A673 (cell line): ENCODE results near the gene COLEC12. TPM values are rescaled to one million over a fixed set of nuclear protein-coding genes. Genes with fewer than 3 reads are reported as not detected.

Experiments
- BruUV-seq: library from RNA; stranded (reverse); fragments of 400-500 nt; replicated peaks from 2 replicates; lab custom pipeline; 2021; lab: Mats Ljungman, UMichigan
- CTCF ChIA-PET: fragments of 300-600 bp; sonication (Branson Sonifier 250); formaldehyde crosslinking; loops from one replicate; lab custom pipeline; 2022; ENCODE audit warnings: antibody characterized with exemption; lab: Charles Lee
- POLR2A ChIA-PET: fragments of 300-600 bp; sonication (Branson Sonifier 250); formaldehyde crosslinking; loops from one replicate; lab custom pipeline; 2022; ENCODE audit warnings: antibody characterized with exemption; ENCODE audit not compliant: low non-redundant PET; lab: Charles Lee
- DNase-seq: peaks from one replicate; pipeline ENCODE4 v3.0.0-alpha.2; 2015; ENCODE audit warnings: low spot score
- H3K27ac ChIP-seq: fragments of 200-600 bp; sonication (generic); 2 replicates; pipeline ENCODE4 v1.5.1; 2016; ENCODE audit warnings: mixed run types, low read depth, mild to moderate bottlenecking, mixed read lengths, antibody characterized with exemption, low read length; ENCODE audit not compliant: poor library complexity, severe bottlenecking
- H3K27me3 ChIP-seq: fragments of 200-600 bp; sonication (generic); replicated peaks from 2 replicates; pipeline ENCODE4 v1.6.1; 2017; ENCODE audit warnings: mixed run types, low read depth, mild to moderate bottlenecking, mixed read lengths, antibody characterized with exemption, low read length; ENCODE audit not compliant: insufficient read depth, poor library complexity
- H3K36me3 ChIP-seq: fragments of 200-600 bp; sonication (generic); 2 replicates; pipeline ENCODE4 v1.6.1; 2016; ENCODE audit warnings: mixed run types, mild to moderate bottlenecking, mixed read lengths, antibody characterized with exemption, low read length; ENCODE audit not compliant: insufficient read depth, poor library complexity, severe bottlenecking
- H3K4me1 ChIP-seq: fragments of 200-600 bp; sonication (generic); 2 replicates; pipeline ENCODE4 v1.6.1; 2017; ENCODE audit warnings: mixed run types, mild to moderate bottlenecking, mixed read lengths, antibody characterized with exemption, low read length; ENCODE audit not compliant: insufficient read depth, poor library complexity, severe bottlenecking
- H3K4me3 ChIP-seq: fragments of 200-600 bp; sonication (generic); 2 replicates; pipeline ENCODE4 v1.5.1; 2016; ENCODE audit warnings: low read depth, mixed run types, mild to moderate bottlenecking, mixed read lengths, low read length; ENCODE audit not compliant: poor library complexity, severe bottlenecking
- H3K9me3 ChIP-seq: fragments of 200-600 bp; sonication (generic); 2 replicates; pipeline ENCODE4 v1.6.1; 2016; ENCODE audit warnings: mixed run types, low read depth, mild to moderate bottlenecking, mixed read lengths, antibody characterized with exemption, low read length; ENCODE audit not compliant: poor library complexity, severe bottlenecking
- EZH2 ChIP-seq: fragments of 200-600 bp; sonication (generic); IDR thresholded peaks from 2 replicates; pipeline ENCODE4 v1.6.1; 2017; ENCODE audit warnings: borderline replicate concordance, low read depth, mild to moderate bottlenecking, mixed read lengths, antibody characterized with exemption, low read length; ENCODE audit not compliant: poor library complexity, severe bottlenecking
- intact Hi-C: fragments of 100-400 bp; cut with micrococcal nuclease; formaldehyde crosslinking; loops from one replicate; pipeline ENCODE4 v1.10.0; 2022; ENCODE audit not compliant: unreplicated experiment
- total RNA-seq: library from RNA; stranded (reverse); gene quantifications from 2 replicates; pipeline ENCODE4 v1.2.3, GENCODE V29; 2021
- TF ChIP-seq, protein P1 (sequence below): fragments of 300-800, 200-600 bp; sonication (generic); conservative IDR thresholded peaks from 2 replicates; pipeline ENCODE4 v1.5.1; 2017; ENCODE audit warnings: low read depth, mild to moderate bottlenecking, antibody characterized with exemption, low read length, moderate library complexity, mixed read lengths

COLEC12 gene
- total RNA-seq, 1 experiment from 2014 or later: 0.86 TPM

DNA sequence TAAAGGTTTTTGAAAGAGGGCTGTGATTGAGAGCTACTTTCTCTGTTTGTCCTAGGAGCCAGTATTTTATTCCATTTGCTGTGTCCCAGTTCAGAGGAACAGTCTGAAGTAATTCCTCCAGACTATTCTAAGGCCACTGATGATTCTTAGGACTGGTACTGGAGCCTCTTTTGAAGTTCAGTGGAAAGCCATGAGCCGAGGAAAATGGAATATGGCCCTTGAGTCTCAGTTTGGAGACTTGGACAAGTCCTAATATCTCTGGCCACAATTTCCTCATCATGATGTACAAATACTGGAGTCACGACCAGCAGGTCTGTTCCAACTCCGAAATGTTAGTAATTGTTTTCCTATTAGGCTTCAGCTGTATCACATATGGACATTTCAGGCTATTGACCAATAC lies 7.1 kb upstream of the COLEC12 start:
- Histone ChIP-seq H3K27ac (no peak overlapping the region), H3K9me3 (no peaks in the 10 kb centered on the region), H3K4me1 (no peaks in the 10 kb centered on the region), H3K27me3 (no peaks in the 10 kb centered on the region), H3K36me3 (no peaks in the 10 kb centered on the region), H3K4me3 (no peak overlapping the region)
- CTCF ChIA-PET: no interaction called here
- TF ChIP-seq, protein P1, sequence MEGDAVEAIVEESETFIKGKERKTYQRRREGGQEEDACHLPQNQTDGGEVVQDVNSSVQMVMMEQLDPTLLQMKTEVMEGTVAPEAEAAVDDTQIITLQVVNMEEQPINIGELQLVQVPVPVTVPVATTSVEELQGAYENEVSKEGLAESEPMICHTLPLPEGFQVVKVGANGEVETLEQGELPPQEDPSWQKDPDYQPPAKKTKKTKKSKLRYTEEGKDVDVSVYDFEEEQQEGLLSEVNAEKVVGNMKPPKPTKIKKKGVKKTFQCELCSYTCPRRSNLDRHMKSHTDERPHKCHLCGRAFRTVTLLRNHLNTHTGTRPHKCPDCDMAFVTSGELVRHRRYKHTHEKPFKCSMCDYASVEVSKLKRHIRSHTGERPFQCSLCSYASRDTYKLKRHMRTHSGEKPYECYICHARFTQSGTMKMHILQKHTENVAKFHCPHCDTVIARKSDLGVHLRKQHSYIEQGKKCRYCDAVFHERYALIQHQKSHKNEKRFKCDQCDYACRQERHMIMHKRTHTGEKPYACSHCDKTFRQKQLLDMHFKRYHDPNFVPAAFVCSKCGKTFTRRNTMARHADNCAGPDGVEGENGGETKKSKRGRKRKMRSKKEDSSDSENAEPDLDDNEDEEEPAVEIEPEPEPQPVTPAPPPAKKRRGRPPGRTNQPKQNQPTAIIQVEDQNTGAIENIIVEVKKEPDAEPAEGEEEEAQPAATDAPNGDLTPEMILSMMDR: no peak
- intact Hi-C loops: no loop called here
- POLR2A ChIA-PET: no interaction called here
- DNase-seq: no peak
- no TSS peak for BruUV-seq

DNA sequence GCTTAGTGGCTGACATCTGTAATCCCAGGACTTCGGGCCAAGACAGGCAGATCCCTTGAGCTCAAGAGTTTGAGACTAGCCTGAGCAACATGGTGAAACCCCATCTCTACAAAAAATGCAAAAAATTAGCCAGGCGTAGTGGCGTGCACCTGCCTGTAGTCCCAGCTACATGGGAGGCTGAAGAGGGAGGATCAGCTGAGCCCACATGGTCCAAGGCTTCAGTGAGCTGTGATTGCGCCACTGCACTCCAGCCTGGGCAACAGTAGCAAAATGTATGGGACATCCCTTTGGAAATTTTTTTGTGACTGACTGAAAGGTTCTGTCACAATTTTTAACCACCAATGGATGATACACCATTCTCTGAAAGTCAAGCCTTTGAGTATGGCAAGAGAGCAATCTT lies 6.3 kb upstream of the COLEC12 start:
- Histone ChIP-seq H3K4me3 (no peak overlapping the region), H3K27me3 (no peaks in the 10 kb centered on the region), H3K36me3 (no peaks in the 10 kb centered on the region), H3K4me1 (no peaks in the 10 kb centered on the region), H3K27ac (no peak overlapping the region), H3K9me3 (no peaks in the 10 kb centered on the region)
- TF ChIP-seq, protein P1: no peak
- no peak for TF ChIP-seq EZH2
- no peak for DNase-seq
- CTCF ChIA-PET: no interaction called here
- BruUV-seq: no TSS peak
- POLR2A ChIA-PET: no interaction called here
- intact Hi-C loops: no loop called here

DNA sequence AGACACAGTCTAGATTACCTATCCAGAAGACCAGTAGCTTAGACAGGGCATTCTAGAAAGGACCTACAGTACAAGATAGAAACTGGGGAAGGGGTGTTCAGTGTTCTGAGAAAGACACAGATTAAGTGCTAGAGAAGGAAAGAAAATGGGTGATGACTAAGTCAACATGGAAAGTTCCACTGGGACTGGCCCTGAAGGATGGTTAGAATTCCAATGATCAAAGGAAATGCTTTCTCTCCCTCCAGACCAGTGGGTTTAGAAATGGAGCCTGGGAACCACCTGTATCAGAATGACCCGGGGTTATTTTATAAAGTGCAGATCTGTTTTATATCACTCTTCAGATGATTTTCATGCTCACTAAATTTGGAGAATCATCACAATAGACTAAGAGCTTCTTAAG lies 5.8 kb upstream of the COLEC12 start:
- no peaks in the 10 kb centered on the region for H3K9me3 ChIP-seq
- BruUV-seq: no TSS peak
- no peak overlapping the region for H3K4me3 ChIP-seq
- no peak for DNase-seq
- ChIA-PET POLR2A (no interaction called here), CTCF (no interaction called here)
- H3K4me1 ChIP-seq: no peaks in the 10 kb centered on the region
- H3K27me3 ChIP-seq: peaks cover 5% of the 10 kb centered on the region
- H3K36me3 ChIP-seq: no peaks in the 10 kb centered on the region
- no peak overlapping the region for H3K27ac ChIP-seq
- intact Hi-C loops: no loop called here
- TF ChIP-seq EZH2: no peak
- TF ChIP-seq, protein P1: no peak
